ENCODE results near the gene SLCO3A1. TPM values are rescaled to one million over a fixed set of nuclear protein-coding genes. Genes with fewer than 3 reads are reported as not detected.

Gene SLCO3A1
- total and polyA plus RNA-seq, 10 donors, result 7.5 to 79.5 (median 40.7) TPM

- H3K27me3 ChIP-seq (replicated peaks in 1 of 7), result no peaks in the 10 kb centered on the region
Measured at GRCh38 chr15:92077353-92078085, 224.0 kb downstream of the SLCO3A1 start.

DNA sequence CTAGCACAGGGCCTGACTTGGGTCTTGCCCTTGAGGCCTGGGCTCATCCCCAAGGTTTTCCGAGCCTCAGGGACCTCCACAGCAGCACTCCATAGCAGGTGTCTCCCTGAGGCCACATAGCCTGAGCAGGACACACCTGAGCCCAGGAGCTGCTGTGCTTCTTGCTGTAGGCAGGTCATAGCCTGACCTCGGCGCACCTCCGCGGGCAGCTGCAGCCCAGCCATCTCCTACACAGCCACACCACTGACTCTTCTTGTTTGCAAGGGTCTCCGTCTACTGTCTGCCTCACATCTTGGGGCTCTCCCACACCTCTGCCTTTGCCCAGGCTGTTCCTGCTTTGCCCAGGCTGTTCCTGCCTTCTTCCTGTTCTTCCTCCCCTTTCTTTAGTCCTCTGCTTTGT is 224.8 kb downstream of the SLCO3A1 start:
- Histone ChIP-seq H3K4me3 (no peak overlapping the region), H3K27me3 (replicated peaks in 1 of 7) (peaks cover 0 to 7% (median 0%) of the 10 kb centered on the region in 7 donors), H3K9me3 (no peaks in the 10 kb centered on the region), H3K27ac (peak overlapping the region in 1 of 8 donors; percentile 8), H3K4me1 (peaks cover 19 to 70% (median 45%) of the 10 kb centered on the region in 6 donors), H3K36me3 (no peaks in the 10 kb centered on the region)
- intact Hi-C loops (cut with DNase I; ENCODE audit: low total_unique reads), result loop anchor here (10.0 kb wide), 1 partner anchor 373 kb away; no protein-coding TSS in a partner anchor
- WGBS, 5 donors, result 89 to 96% (median 96%) methylated on average over 6 of the region's 6 CpGs
- no peak for TF ChIP-seq POLR2AphosphoS5 (IDR thresholded peaks at IDR 0.05)
- DNase-seq, result no peak

More at GRCh38 chr15:92077353-92078085, 224.0 kb downstream of the SLCO3A1 start:
- no peaks in the 10 kb centered on the region for H3K9me3 ChIP-seq
- H3K4me1 ChIP-seq, result peaks cover 19 to 71% (median 42%) of the 10 kb centered on the region in 6 donors
- H3K4me3 ChIP-seq, result no peak overlapping the region
- no peak for DNase-seq
- no peak for TF ChIP-seq POLR2A (IDR thresholded peaks at IDR 0.05)
- TF ChIP-seq, protein P1, sequence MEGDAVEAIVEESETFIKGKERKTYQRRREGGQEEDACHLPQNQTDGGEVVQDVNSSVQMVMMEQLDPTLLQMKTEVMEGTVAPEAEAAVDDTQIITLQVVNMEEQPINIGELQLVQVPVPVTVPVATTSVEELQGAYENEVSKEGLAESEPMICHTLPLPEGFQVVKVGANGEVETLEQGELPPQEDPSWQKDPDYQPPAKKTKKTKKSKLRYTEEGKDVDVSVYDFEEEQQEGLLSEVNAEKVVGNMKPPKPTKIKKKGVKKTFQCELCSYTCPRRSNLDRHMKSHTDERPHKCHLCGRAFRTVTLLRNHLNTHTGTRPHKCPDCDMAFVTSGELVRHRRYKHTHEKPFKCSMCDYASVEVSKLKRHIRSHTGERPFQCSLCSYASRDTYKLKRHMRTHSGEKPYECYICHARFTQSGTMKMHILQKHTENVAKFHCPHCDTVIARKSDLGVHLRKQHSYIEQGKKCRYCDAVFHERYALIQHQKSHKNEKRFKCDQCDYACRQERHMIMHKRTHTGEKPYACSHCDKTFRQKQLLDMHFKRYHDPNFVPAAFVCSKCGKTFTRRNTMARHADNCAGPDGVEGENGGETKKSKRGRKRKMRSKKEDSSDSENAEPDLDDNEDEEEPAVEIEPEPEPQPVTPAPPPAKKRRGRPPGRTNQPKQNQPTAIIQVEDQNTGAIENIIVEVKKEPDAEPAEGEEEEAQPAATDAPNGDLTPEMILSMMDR (IDR thresholded peaks at IDR 0.05 in 8 of 11, conservative IDR thresholded peaks at IDR 0.05 in 3 of 11), result peak; percentile 31 to 76 (median 64)
- peak in 2 of 3 donors; percentile 57 to 60 for TF ChIP-seq POLR2AphosphoS5 (IDR thresholded peaks at IDR 0.05)
- peak overlapping the region in 2 of 8 donors; percentile 30 to 36 for H3K27ac ChIP-seq
- WGBS, 5 donors, result 44 to 60% (median 49%) methylated on average over 12 to 13 of the region's 13 CpGs
- intact Hi-C loops (cut with DNase I; ENCODE audit: low total_unique reads), result loop anchor here (10.0 kb wide), 1 partner anchor 373 kb away; no protein-coding TSS in a partner anchor
- H3K36me3 ChIP-seq, result no peaks in the 10 kb centered on the region

DNA sequence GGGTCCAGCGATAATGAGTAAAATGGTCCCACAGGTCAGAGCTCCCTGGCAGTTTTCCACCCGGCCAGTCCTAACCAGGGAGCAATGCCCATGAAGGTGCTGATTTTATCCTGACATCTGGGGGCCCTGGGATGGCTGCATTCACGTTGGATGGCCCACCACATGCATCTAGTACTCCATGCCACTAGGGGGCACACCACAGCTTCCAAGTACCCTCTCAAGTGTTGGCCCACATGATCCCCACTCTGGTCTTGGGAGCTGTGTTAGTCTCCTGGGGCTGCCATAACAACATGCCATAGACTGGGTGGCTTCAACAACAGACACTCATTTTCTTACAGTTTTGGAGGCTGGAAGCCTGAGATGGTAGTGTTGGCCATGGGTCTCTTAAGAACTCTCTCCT is 225.5 kb downstream of the SLCO3A1 start:
- Histone ChIP-seq H3K27me3 (replicated peaks in 1 of 7) (peaks cover 0 to 7% (median 0%) of the 10 kb centered on the region in 7 donors), H3K9me3 (no peaks in the 10 kb centered on the region), H3K4me1 (peaks cover 19 to 62% (median 42%) of the 10 kb centered on the region in 6 donors), H3K4me3 (no peak overlapping the region), H3K27ac (peak overlapping the region in 1 of 8 donors; percentile 21), H3K36me3 (no peaks in the 10 kb centered on the region)
- DNase-seq, result no peak
- TF ChIP-seq POLR2A (IDR thresholded peaks at IDR 0.05), result no peak
- TF ChIP-seq, protein P1 (IDR thresholded peaks at IDR 0.05 in 8 of 11, conservative IDR thresholded peaks at IDR 0.05 in 3 of 11), result peak in 3 of 11 experiments; percentile 5 to 32 (median 13)
- 73 to 92% (median 83%) methylated on average over 3 of the region's 3 CpGs for WGBS, 5 donors
- intact Hi-C loops (cut with DNase I; ENCODE audit: low total_unique reads), result loop anchor here (10.0 kb wide), 1 partner anchor 374 kb away; no protein-coding TSS in a partner anchor

- no peaks in the 10 kb centered on the region for H3K9me3 ChIP-seq
- H3K27ac ChIP-seq, result peak overlapping the region in 1 of 8 donors; percentile 21
- 77 to 94% (median 92%) methylated on average over 7 to 10 of the region's 10 CpGs for WGBS, 5 donors
- no peaks in the 10 kb centered on the region for H3K36me3 ChIP-seq
- H3K4me1 ChIP-seq, result peaks cover 14 to 55% (median 35%) of the 10 kb centered on the region in 6 donors
- TF ChIP-seq, protein P1 (IDR thresholded peaks at IDR 0.05 in 8 of 11, conservative IDR thresholded peaks at IDR 0.05 in 3 of 11), result no peak
- TF ChIP-seq POLR2A (IDR thresholded peaks at IDR 0.05), result no peak
- no peak for TF ChIP-seq POLR2AphosphoS5 (IDR thresholded peaks at IDR 0.05)
- H3K27me3 ChIP-seq (replicated peaks in 1 of 7), result peaks cover 0 to 7% (median 0%) of the 10 kb centered on the region in 7 donors
- DNase-seq, result no peak
- intact Hi-C loops (cut with DNase I; ENCODE audit: low total_unique reads), result loop anchor here (5.0 to 10.0 kb wide), 3 partner anchors 227 to 777 kb away; partner anchors contain the start of gene SLCO3A1
- H3K4me3 ChIP-seq, result no peak overlapping the region
Measured at GRCh38 chr15:92079647-92080255, 226.2 kb downstream of the SLCO3A1 start.
